HG03039 (cell line): ENCODE measurements around the gene HIF3A.
"Not testable (repeated sequence)": the region's sequence is repeated elsewhere in the genome, so short reads cannot be mapped to it uniquely, and the experiment has no call there.

Experiments used
- ATAC-seq: cut with Tn5 transposase; IDR thresholded peaks from one replicate; pipeline ENCODE4 v1.9.1; 2021; ENCODE audit warnings: mild to moderate bottlenecking, moderate library complexity; ENCODE audit not compliant: unreplicated experiment

The HIF3A gene

GRCh38 chr19:46296722-46297461 is at the start of gene HIF3A:
TSS of gene HIF3A (plus strand) at chr19:46297042. CDS start at chr19:46297077, 35 bp downstream.
- no peak for ATAC-seq

GRCh38 chr19:46250076-46250735 is 46.6 kb upstream of the HIF3A start:
- ATAC-seq, result no peak

- no peak for ATAC-seq
Observed at GRCh38 chr19:46251416-46251815, 45.4 kb upstream of the HIF3A start.

GRCh38 chr19:46254776-46255175 is 42.1 kb upstream of the HIF3A start:
- ATAC-seq, result no peak

- ATAC-seq, result no peak
Observed at GRCh38 chr19:46256855-46257254, 40.0 kb upstream of the HIF3A start.

- ATAC-seq, result not testable (repeated sequence)
Observed at GRCh38 chr19:46261501-46261900, 35.3 kb upstream of the HIF3A start.

- not testable (repeated sequence) for ATAC-seq
Observed at GRCh38 chr19:46262684-46263296, 34.1 kb upstream of the HIF3A start.

GRCh38 chr19:46264801-46265200 is 32.0 kb upstream of the HIF3A start:
- ATAC-seq, result not testable (repeated sequence)

- no peak for ATAC-seq
Observed at GRCh38 chr19:46265217-46265828, 31.5 kb upstream of the HIF3A start.

GRCh38 chr19:46269101-46269500 is 27.7 kb upstream of the HIF3A start:
- ATAC-seq, result no peak

GRCh38 chr19:46270521-46271256 is 26.2 kb upstream of the HIF3A start:
- ATAC-seq, result no peak

- no peak for ATAC-seq
Observed at GRCh38 chr19:46271481-46272197, 25.2 kb upstream of the HIF3A start.

- ATAC-seq, result not testable (repeated sequence)
Observed at GRCh38 chr19:46273931-46274330, 22.9 kb upstream of the HIF3A start.

- no peak for ATAC-seq
Observed at GRCh38 chr19:46279177-46279576, 17.7 kb upstream of the HIF3A start.

GRCh38 chr19:46283771-46284170 is 13.1 kb upstream of the HIF3A start:
- ATAC-seq, result no peak

GRCh38 chr19:46284635-46285034 is 12.2 kb upstream of the HIF3A start:
- ATAC-seq, result no peak

GRCh38 chr19:46287585-46287984 is 9.3 kb upstream of the HIF3A start:
- no peak for ATAC-seq

GRCh38 chr19:46288896-46289588 is 7.8 kb upstream of the HIF3A start:
- no peak for ATAC-seq

GRCh38 chr19:46289724-46290619 is 6.9 kb upstream of the HIF3A start:
- ATAC-seq, result no peak
